GM19193 (cell line): ENCODE data around the gene MAB21L4.

Experiments
- POLR2A ChIP-seq: IDR thresholded peaks from 4 replicates; pipeline ENCODE4 v1.6.1; 2011; ENCODE audit not compliant: insufficient read depth, insufficient read length; ENCODE audit errors: extremely low read depth

MAB21L4 gene

DNA sequence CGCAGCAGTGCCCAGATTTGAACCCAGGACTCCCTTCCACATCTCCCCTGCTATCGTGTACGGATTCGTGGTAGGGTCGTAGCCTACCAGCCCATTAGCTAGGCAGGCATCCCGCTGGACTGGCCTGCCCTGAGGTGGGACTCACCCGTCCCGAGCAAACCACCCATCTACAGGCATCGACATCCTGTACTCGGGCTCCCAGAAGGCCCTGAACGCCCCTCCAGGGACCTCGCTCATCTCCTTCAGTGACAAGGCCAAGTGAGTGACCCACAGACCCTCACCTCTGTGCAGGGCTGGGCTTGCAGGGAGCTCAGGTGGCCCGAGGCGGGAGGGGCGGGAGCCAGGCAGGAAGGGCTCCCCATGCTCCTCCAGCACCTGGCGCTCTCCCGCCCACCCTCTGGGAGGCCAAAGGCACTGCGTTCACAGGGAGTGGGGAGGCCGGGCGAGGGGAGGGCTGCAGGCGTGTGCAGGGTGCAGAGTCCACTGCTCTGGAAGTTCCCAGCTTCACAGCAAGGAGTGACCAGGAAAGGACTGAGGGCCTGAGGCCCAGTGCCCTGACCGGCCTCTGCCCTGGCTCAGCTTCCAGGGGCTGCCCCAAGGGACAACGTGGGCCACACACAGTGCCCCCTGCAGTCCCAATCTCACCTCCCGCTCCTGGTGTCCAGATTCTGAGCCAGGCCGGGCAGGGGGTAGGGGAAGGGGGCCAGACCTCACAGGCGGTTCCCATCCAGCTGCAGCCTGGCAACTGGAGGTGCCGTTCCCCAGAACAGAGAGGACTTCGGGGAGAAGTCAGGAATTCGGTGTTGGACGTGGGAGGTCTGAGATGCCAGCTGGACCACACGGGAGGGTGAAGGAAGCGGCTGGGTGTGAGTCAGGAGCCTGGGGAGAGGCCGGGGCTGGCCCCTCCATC is 21.9 kb downstream of the MAB21L4 start:
- no peak for TF ChIP-seq POLR2A

GRCh38 chr2:240873098-240873788 is 22.7 kb downstream of the MAB21L4 start:
- no peak for TF ChIP-seq POLR2A

GRCh38 chr2:240872317-240873097 is 23.4 kb downstream of the MAB21L4 start:
- no peak for TF ChIP-seq POLR2A

DNA sequence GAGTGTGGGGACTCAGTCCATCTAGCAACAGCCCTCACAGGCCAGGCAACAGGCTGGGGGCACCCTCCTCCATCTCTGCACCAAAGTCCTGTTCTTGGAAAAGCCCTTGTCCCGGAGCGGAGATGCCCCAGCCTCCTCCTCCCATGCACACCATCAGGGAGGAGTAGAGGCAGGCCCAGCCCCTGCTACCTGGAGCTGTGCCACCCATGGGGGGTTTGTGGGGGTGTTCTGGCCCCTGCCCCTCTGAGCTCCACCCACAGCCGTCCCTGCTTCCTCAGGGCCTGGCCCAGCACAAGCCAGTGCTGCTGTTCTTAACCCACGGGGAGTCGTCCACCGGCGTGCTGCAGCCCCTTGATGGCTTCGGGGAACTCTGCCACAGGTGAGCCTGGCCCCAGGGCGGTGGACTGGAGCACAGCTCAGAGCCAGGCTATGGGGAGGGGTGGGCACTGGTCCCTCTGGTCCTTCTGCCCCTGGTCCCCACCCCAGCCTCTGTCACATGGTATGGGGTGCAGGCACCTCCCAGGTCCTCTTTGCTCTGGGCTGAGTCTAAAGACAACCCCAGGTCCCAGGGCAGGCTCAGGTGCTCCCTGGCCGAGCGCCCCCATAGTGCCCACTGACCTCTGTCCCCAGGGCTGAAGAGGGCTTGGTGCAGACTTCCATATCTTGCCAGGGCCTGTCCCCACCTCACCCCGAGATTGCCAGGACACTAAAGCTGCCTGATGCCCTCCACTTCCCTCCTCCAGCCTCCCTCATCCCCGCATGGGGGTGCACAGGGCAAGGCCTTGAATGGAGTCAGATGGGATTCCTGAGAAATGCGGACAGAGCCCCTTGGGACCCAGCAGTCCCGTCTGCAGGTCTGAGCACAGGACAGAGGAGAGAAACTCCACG is 24.6 kb downstream of the MAB21L4 start:
- TF ChIP-seq POLR2A = no peak

GRCh38 chr2:240869956-240870875 is 25.7 kb downstream of the MAB21L4 start:
- TF ChIP-seq POLR2A = no peak

DNA sequence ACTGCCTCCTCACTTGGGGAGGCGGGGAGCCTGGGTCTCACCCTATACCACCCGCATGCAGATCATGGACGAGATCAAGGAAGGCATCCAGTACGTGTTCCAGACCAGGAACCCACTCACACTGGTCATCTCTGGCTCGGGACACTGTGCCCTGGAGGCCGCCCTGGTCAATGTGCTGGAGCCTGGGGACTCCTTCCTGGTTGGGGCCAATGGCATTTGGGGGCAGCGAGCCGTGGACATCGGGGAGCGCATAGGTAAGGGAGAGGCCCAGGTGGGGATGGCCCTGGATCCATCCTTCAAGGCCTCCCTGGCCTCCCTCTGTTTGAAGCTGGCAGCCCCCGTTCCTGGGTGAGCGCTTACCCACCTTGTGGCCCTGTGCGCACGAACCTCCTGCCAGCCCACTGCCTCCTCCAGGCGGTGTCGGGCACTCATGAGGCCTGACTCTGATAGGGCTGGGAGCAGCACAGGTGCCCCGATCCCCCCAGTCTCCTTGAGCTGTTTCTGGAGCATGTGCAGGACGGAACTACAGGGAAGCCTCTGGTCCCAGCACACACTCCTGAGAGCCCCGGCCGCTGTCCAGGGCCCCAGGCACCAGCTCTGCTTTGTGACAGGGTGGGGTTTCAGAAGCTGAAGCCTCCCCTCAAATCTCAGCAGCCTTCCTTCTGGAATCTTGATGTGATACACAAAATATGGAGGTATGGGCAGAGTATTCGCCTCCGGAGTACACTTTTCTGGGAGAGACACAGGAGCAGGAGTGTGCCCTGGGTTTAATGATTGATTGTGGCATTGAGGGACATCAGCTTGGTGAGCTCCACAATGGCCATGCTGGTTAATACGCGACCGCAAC is 26.6 kb downstream of the MAB21L4 start:
- no peak for TF ChIP-seq POLR2A

GRCh38 chr2:240868286-240869108 is 27.5 kb downstream of the MAB21L4 start, which contains the start of gene AGXT:
Gene AGXT, plus strand, starts transcription at chr2:240868824. Its CDS starts 42 bp downstream, at chr2:240868866.
- TF ChIP-seq POLR2A = no peak

DNA sequence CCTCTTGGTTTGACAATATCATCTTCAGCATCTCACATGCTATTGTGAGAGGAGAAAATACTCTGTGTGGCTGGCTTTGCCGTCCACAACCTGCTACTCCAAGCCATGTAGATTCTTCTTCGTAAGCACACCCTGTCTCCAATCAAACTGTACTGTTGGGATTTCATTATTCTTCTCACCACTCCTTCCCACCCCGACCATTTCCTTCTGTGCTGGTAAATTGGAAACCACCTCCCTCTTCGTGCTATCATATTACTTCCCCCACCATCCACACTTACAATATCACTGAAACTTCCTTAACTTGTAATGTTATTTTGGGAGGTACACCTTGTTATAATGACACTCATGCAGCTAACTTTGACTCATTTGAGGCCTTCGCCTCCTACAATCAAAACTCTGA is 30.6 kb downstream of the MAB21L4 start:
- TF ChIP-seq POLR2A = no peak

DNA sequence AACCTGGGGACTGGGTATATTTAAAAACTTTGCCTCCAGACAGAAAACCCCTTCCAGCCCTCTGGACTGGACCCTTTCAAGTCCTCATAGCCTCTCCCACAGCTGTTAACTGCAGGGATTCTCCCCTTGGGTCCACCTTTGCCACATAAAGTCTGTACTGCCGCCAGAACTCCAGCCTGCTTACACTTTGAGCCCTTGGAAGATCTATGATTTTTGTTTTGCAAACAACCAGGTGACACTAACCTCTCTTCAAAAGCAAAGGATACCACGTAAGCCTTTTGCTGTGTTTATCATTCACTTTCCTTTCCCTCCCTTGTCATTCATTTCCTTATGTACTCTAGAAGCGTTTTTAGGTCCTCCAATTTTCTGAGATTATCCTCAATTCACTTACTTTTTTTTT is 31.5 kb downstream of the MAB21L4 start:
- TF ChIP-seq POLR2A = no peak

DNA sequence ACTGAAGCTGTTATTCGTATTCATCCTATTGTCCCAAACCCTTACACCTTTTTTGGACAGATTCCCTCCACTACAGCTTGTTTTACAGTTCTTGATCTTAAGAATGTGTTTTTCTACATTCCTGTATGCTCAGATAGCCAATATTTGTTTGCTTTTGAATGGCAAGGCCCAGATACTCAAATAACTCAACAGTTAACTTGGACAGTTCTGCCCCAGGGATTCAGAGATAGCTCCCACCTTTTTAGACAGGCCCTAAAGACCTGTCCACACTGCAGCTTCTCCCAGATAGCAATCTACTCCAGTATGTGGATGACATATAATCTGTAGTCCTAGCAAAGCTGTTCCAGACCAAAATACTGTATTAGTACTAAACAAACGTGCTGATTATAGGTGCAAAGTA is 34.4 kb downstream of the MAB21L4 start:
- TF ChIP-seq POLR2A = no peak

DNA sequence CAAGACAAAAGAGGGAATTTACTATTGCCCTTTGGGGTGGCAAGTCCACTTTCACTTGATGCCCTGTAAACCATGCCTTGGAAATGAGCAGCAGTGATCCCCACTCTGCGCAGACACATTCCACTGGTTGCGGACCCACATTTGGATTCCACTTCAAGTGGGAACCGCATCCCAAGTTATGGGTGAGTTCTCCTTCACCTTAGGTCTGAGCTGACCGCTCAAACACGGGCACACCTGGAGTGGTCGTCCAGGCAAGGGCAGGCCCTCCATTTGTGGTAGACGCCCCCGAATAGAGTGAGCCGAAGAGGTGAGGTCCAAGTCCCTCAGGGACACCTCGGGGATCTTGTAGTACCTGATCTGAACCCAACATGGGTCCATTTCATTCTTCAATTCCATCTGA is 37.1 kb downstream of the MAB21L4 start:
- TF ChIP-seq POLR2A = no peak
